ENCODE measurements around the gene RGSL1.

RGSL1 gene

GRCh38 chr1:182450087-182450486 is at the start of gene RGSL1:
Gene RGSL1 (plus strand): TSS chr1:182450146. CDS start chr1:182450166, 20 bp downstream.
- no peak within 1 kb of the TSS for H3K27ac ChIP-seq
- no peak for DNase-seq (ENCODE audit: low spot score)
- TF ChIP-seq CTCF (conservative IDR thresholded peaks at IDR 0.05; ENCODE audit: low read depth) = no peak
- ChIA-PET POLR2A (ENCODE audit: low non-redundant PET) (no interaction called here), CTCF (no interaction called here)

GRCh38 chr1:182400567-182400966 is 49.4 kb upstream of the RGSL1 start, which contains the start of gene TEDDM1:
Gene TEDDM1 (minus strand): TSS chr1:182400667. CDS start chr1:182400485, 182 bp downstream.
- CTCF ChIA-PET = no interaction called here
- no peak for DNase-seq (ENCODE audit: low spot score)
- H3K27ac ChIP-seq = no peak within 1 kb of the TSS
- no peak for TF ChIP-seq CTCF (conservative IDR thresholded peaks at IDR 0.05; ENCODE audit: low read depth)
- POLR2A ChIA-PET (ENCODE audit: low non-redundant PET) = no interaction called here

- CTCF ChIA-PET = no interaction called here
These were observed 45.2 kb upstream of the RGSL1 start for GRCh38 chr1:182404781-182405180.

GRCh38 chr1:182405578-182405977 is 44.4 kb upstream of the RGSL1 start:
- ChIA-PET POLR2A (ENCODE audit: low non-redundant PET) (no interaction called here), CTCF (no interaction called here)
- TF ChIP-seq CTCF (conservative IDR thresholded peaks at IDR 0.05; ENCODE audit: low read depth) = no peak
- H3K27ac ChIP-seq = no peak overlapping the region
- no peak for DNase-seq (ENCODE audit: low spot score)

More at GRCh38 chr1:182404781-182405180, 45.2 kb upstream of the RGSL1 start:
- no peak for TF ChIP-seq CTCF (conservative IDR thresholded peaks at IDR 0.05; ENCODE audit: low read depth)
- H3K27ac ChIP-seq = no peak overlapping the region
- POLR2A ChIA-PET (ENCODE audit: low non-redundant PET) = no interaction called here
- DNase-seq (ENCODE audit: low spot score) = no peak

- no peak overlapping the region for H3K27ac ChIP-seq
- no peak for DNase-seq (ENCODE audit: low spot score)
- ChIA-PET POLR2A (ENCODE audit: low non-redundant PET) (no interaction called here), CTCF (no interaction called here)
- no peak for TF ChIP-seq CTCF (conservative IDR thresholded peaks at IDR 0.05; ENCODE audit: low read depth)
These were observed 43.9 kb upstream of the RGSL1 start for GRCh38 chr1:182406012-182406411.

GRCh38 chr1:182407724-182408123 is 42.2 kb upstream of the RGSL1 start:
- ChIA-PET POLR2A (ENCODE audit: low non-redundant PET) (no interaction called here), CTCF (no interaction called here)

More at GRCh38 chr1:182407724-182408123, 42.2 kb upstream of the RGSL1 start:
- H3K27ac ChIP-seq = no peak overlapping the region
- TF ChIP-seq CTCF (conservative IDR thresholded peaks at IDR 0.05; ENCODE audit: low read depth) = no peak
- no peak for DNase-seq (ENCODE audit: low spot score)

Measured in RWPE1 (cell line).